GM19455 (cell line): ENCODE data around the gene ZNF692.
"Not testable (repeated sequence)": the region's sequence is repeated elsewhere in the genome, so short reads cannot be mapped to it uniquely, and the experiment has no call there.

Experiments used
- ATAC-seq: cut with Tn5 transposase; IDR thresholded peaks from one replicate; pipeline ENCODE4 v1.9.1; 2021; ENCODE audit not compliant: unreplicated experiment

The ZNF692 gene

GRCh38 chr1:248858891-248859889, at the start of gene ZNF692:
ZNF692 (minus strand) TSS chr1:248859085; CDS start chr1:248858309, 776 bp downstream.
- peak; percentile 73 for ATAC-seq

GRCh38 chr1:248906753-248907661, 48.1 kb upstream of the ZNF692 start:
- peak; percentile 24 for ATAC-seq

GRCh38 chr1:248906009-248906752, 47.3 kb upstream of the ZNF692 start, which contains the start of gene PGBD2:
PGBD2 (plus strand) TSS chr1:248906235; CDS start chr1:248913863, 7,628 bp downstream.
- peak; percentile 96 for ATAC-seq

- peak; percentile 14 for ATAC-seq
Measured at GRCh38 chr1:248905662-248906008, 46.8 kb upstream of the ZNF692 start.

GRCh38 chr1:248904437-248905216, 45.7 kb upstream of the ZNF692 start:
- no peak for ATAC-seq

- ATAC-seq: no peak
Measured at GRCh38 chr1:248901578-248901977, 42.7 kb upstream of the ZNF692 start.

- no peak for ATAC-seq
Measured at GRCh38 chr1:248900637-248901036, 41.8 kb upstream of the ZNF692 start.

GRCh38 chr1:248897412-248898337, 38.8 kb upstream of the ZNF692 start:
- no peak for ATAC-seq

- ATAC-seq: no peak
Measured at GRCh38 chr1:248894837-248895236, 36.0 kb upstream of the ZNF692 start.

GRCh38 chr1:248892590-248892989, 33.7 kb upstream of the ZNF692 start:
- ATAC-seq: no peak

- ATAC-seq: no peak
Measured at GRCh38 chr1:248891758-248892157, 32.9 kb upstream of the ZNF692 start.

GRCh38 chr1:248890549-248891498, 31.9 kb upstream of the ZNF692 start:
- no peak for ATAC-seq

- not testable (repeated sequence) for ATAC-seq
Measured at GRCh38 chr1:248889914-248890243, 31.0 kb upstream of the ZNF692 start.

GRCh38 chr1:248886237-248886895, 27.5 kb upstream of the ZNF692 start:
- no peak for ATAC-seq

GRCh38 chr1:248885646-248886045, 26.8 kb upstream of the ZNF692 start:
- ATAC-seq: no peak

- no peak for ATAC-seq
Measured at GRCh38 chr1:248884632-248885295, 25.9 kb upstream of the ZNF692 start.

- not testable (repeated sequence) for ATAC-seq
Measured at GRCh38 chr1:248882427-248882826, 23.5 kb upstream of the ZNF692 start.
